Activated CD8-positive, alpha-beta memory T cell treated with anti-CD3 and anti-CD28 coated beads, Interleukin-2, amount 50 U/mL, for 48 hours (primary cell): ENCODE measurements around the gene GPR137.

ENCODE experiments used
- DNase-seq: peaks from one replicate; pipeline ENCODE4 v3.0.0-alpha.2; 2020

Gene GPR137

DNA sequence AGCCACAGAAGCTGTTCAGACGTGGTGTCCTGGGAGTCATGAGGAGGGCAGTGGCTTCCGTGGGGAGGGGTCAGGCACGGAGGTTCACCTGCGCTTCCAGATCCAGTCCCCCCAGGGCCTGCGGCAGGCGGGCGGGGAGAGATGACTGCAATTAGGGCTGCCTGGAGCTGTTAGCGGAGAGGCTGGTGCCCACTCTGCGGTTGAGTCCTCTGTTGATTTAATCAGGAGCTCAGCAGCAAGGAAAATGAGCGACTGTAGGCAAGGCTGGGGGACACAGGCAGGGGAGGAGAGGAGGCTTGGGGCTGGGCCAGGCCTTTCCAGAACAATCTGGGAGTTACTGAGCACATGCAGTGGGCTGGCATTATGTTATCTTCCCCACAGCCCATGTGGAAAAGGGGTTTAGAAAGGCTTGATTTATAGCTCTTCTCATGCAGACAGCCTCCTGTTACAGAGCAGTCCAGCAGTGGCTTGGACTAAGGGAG lies 21.2 kb upstream of the GPR137 start:
- no peak for DNase-seq

DNA sequence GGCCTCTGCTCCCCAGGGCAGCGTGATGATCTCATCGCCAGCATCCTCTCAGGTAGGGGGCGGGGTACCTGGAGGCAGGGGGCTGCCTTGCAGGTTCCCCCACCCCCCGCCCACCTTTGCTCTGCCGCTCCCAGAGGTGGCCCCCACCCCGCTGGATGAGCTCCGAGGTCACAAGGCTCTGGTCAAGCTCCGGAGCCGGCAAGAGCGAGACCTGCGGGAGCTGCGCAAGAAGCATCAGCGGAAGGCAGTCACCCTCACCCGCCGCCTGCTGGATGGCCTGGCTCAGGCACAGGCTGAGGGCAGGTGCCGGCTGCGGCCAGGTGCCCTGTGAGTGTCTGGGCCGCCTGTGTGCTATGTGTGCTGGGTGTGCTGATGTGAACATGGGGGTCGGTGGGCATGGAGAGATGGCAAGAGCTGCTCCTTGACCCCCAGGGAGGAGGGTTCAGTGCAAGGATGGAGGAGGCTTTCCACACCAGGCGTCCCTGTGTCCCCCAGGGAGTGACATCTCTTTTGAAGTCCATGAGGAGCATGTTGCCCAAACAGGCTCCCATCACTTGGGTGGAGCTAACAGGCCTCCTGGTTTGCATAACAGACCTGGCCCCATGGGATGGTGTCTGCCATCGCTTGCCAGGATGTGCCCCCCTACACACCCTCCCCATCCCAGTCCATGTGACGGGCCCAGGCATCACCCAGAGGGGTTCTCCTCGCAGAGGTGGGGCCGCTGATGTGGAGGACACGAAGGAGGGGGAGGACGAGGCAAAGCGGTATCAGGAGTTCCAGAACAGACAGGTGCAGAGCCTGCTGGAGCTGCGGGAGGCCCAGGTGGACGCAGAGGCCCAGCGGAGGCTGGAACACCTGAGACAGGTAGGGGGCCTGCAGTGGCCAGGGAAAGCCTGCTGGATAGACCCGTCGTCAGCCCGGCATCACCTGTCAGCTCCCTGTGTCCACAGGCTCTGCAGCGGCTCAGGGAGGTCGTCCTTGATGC lies 20.2 kb upstream of the GPR137 start:
- DNase-seq: no peak

DNA sequence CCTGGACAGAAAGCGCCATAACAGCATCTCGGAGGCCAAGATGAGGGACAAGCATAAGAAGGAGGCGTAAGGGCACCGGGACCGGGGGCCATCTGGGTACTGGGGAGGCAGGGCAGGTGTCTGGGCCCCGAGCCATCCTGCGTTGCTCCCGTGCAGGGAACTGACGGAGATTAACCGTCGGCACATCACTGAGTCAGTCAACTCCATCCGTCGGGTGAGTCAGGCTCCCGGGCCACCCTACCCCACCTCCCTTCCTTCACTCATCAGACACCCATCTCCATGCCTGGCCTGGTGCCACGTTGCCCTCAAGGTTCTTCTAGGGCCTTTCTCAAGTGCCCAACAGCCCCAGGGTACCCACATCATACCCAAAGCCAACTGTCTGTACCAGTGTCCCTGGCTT lies 19.3 kb upstream of the GPR137 start:
- DNase-seq: no peak

GRCh38 chr11:64267207-64267945 lies 18.3 kb upstream of the GPR137 start:
- no peak for DNase-seq

GRCh38 chr11:64268025-64268892 lies 17.4 kb upstream of the GPR137 start:
- DNase-seq: no peak

- DNase-seq: peak; percentile 84
Measured at GRCh38 chr11:64268893-64269539, 16.6 kb upstream of the GPR137 start.

DNA sequence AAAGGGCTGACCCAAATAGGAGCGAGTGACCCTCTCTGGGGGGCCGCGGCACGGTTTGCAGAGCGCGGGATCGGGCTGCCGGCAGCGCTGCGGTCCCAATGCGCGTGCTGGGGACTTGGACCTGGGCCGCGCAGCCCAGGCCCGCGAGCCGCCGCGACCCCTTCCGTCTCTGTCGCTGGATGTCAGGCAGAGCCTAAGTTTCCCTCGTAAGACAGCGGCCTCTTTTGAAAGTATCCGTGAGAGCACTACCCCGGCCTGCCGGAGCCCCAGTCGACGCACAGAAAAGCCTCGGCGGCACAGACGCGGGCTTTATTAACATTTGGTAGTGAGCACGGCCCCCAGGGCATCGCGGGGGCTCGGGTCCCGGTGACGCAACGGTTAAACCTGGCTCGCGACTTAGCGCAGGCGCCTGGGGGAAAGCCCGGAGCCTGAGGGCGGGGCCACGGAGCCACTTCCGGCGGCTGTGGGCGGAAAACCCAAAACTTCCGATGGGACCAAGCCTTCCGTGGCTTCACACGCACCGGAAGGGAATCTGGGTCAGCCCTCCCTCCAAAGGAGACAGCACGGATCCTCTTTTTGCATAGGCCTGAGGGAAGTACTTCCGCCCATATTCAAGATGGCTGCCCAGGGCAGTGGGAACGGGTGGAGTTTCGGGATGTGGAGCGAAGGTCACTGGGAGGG lies 16.0 kb upstream of the GPR137 start:
- DNase-seq: peak; percentile 98

DNA sequence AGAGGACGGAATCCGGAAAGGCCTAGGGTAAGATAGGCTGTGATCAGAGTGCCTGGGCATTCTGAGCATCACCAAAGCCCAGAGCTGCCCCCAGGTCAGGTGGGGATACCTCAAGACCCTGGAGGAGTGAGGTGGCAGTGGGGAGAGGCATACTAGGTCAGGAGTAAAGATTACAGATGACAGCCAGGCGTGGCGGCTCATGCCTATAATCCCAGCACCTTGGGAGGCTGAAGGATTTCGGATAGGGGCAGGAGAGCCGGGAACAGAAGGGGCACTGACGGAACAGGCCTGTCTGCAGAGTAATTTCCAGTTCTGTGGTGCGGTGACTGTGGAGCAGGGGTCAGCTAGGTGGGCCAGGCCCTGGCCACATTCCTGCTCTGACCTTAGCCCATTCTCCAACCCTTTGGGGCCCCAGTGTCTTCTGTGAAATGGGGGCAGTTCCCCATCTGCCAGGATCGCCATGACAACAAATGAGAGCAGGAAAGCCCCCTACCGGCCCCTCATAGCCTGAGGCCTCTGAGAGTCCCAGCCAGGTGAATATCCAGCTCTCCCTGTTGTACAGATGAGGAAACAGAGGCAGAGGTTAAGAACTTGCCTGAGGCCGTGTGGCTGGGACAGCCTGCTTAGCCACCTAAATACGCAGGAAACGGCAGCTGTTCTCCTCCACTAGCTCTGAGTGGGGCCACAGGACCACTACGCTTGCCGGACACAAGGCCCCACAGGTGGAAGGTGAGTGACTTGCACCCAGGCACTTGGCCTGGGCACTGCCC lies 10.4 kb upstream of the GPR137 start:
- DNase-seq: no peak

- DNase-seq: no peak
Measured at GRCh38 chr11:64275841-64276240, 9.8 kb upstream of the GPR137 start.

DNA sequence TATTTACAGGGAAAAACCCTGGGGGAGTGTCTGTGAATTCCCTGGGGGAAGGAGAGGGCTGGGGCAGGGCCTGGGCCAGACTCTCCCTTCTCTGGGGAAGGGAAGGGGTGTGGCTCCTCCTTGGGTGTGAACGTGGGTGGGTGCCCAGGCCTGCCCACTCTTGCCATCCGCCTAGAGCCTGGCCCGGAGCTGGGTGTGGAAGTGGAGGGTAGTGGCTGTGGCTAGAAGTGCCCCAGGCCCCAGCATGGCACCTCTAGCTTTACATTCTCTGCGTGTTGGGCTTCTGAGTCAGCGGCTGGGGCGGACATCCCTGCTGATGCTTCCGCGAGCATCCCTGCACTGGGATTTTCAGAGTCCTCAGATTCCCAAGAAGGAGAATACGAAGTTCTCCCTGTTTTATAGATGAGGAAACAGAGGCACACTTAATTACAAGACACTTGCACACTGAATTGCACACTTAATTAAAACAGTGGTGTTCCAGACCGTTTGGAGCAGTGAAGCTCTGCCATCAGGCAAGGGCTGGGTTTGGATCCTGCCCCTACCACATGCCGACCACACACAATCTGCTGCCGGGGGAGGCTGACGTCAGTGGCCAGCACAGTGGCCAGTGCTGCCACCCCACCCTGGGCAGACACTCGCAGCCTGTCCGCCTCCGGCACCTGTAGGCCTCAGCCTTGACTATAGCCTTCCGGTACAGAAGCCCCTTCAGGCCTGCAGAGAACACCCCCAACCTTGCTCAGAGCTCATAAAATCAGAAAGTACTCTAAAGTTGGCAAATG lies 8.8 kb upstream of the GPR137 start:
- DNase-seq: no peak

- DNase-seq: no peak
Measured at GRCh38 chr11:64278576-64279190, 7.0 kb upstream of the GPR137 start.

GRCh38 chr11:64281957-64282770 lies 3.5 kb upstream of the GPR137 start:
- DNase-seq: no peak

GRCh38 chr11:64283092-64283491 lies 2.6 kb upstream of the GPR137 start:
- DNase-seq: no peak

- peak; percentile 96 for DNase-seq
Measured at GRCh38 chr11:64284048-64284961, 1.3 kb upstream of the GPR137 start, which contains the start of gene BAD. BAD (minus strand) TSS chr11:64284665; CDS start chr11:64284368, 297 bp downstream.

DNA sequence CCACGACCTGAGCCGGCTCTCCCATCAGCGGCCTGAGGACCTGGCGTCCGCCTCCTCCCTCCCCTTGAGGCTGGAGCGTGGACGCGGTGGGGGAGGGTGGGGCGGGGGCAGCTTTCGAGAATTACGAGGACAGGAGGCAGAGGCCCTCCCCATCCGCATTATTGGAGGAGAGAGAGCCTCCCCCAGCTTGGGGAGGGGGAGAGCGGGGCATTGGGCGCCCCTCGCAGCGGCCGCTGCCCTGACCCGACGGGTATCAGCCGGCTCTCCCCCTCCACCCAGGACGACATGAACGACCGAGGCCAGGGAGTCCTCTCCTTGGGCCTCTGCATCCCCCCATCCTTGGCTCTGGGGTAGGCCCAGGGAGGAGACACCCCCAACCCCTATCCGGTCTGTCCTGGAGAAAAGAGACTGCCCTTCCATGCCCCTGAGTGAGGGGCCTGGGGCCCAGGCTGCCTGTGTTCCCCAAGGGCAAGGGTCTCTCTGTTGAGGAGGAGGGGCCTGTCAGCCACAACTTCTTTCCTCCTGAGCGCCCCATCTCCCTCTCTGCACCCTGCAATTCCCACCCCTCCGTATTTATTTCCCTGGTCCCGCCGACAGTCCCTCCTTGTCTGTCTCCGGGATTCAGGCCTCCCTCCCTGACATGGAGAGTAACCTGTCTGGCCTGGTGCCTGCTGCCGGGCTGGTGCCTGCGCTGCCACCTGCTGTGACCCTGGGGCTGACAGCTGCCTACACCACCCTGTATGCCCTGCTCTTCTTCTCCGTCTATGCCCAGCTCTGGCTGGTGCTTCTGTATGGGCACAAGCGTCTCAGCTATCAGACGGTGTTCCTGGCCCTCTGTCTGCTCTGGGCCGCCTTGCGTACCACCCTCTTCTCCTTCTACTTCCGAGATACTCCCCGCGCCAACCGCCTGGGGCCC lies 495 bp downstream of the GPR137 start:
- no peak for DNase-seq

- no peak for DNase-seq
Measured at GRCh38 chr11:64286801-64287159, 1.1 kb downstream of the GPR137 start.
